Measurements from ENCODE around the gene GSTO1.

DNA sequence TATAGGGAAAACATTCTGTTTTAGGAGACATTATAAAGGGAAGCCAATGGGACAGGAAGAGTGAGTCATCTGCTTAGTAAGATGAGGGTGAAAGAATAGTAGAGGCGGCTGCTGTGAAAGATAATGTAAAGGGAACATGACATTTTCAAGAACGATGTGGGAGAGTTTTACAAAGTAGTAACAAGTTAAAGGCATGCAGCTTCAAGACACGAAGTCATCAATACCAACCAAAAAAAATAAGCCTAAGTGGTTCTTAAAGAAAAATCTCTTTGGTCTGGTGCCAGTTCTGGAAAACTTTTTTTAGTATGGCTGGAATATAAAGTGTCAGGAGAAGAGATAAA, 6.1 kb downstream of the GSTO1 start:
- TF ChIP-seq CTCF (IDR thresholded peaks at IDR 0.05) (no peak), POLR2A (IDR thresholded peaks at IDR 0.05) (no peak)

Data from esophagus squamous epithelium (tissue), 4 donors.